ENCODE results near the gene INO80. TPM values are rescaled to one million over a fixed set of nuclear protein-coding genes. Genes with fewer than 3 reads are reported as not detected.

Gene INO80
- total and polyA plus RNA-seq, 2 donors (not counting 1 experiment from before 2014, with no cell fraction given) = 5.7 to 34.0 TPM

GRCh38 chr15:40932649-40933516 is 183.2 kb downstream of the INO80 start:
- Histone ChIP-seq H4K20me1 (ENCODE audit: control insufficient read depth, extremely low read depth, insufficient read depth, low read length) (no peaks in the 10 kb centered on the region), H3K36me3 (ENCODE audit: control insufficient read depth, insufficient read depth, low read length) (no peaks in the 10 kb centered on the region), H3K9ac (ENCODE audit: insufficient read depth, low read length) (no peak overlapping the region), H3K9me3 (ENCODE audit: control insufficient read depth, insufficient read depth, low read depth, low read length) (no peaks in the 10 kb centered on the region), H3K27me3 (ENCODE audit: control insufficient read depth, insufficient read depth, low read length) (peaks cover 18% of the 10 kb centered on the region), H2AFZ (ENCODE audit: low read length) (no peak overlapping the region), H3K4me3 (replicated peaks in 1 of 4; ENCODE audit: control extremely low read depth in 1 of 4, insufficient read depth in 1 of 4, low read depth in 3 of 4, low read length in 4 of 4) (no peak overlapping the region), H3K4me2 (ENCODE audit: extremely low read depth, insufficient read depth, low read length) (no peak overlapping the region), H3K4me1 (ENCODE audit: control insufficient read depth, extremely low read depth, insufficient read depth, low read length) (peaks cover 17% of the 10 kb centered on the region), H3K79me2 (ENCODE audit: control insufficient read depth, insufficient read depth, low read length) (no peaks in the 10 kb centered on the region), H3K27ac (ENCODE audit: insufficient read depth, low read length) (no peak overlapping the region)
- DNase-seq (ENCODE audit: low read depth in 2 of 2) = no peak
- no peak for TF ChIP-seq EZH2 (IDR thresholded peaks at IDR 0.05; ENCODE audit: low read length, missing control alignments)
- no peak for TF ChIP-seq CTCF (conservative IDR thresholded peaks at IDR 0.05 in 1 of 2, IDR thresholded peaks at IDR 0.05 in 1 of 2; ENCODE audit: low read depth in 1 of 2, low read length in 2 of 2)

GRCh38 chr15:40932156-40932555 is 183.9 kb downstream of the INO80 start:
- TF ChIP-seq CTCF (conservative IDR thresholded peaks at IDR 0.05 in 1 of 2, IDR thresholded peaks at IDR 0.05 in 1 of 2; ENCODE audit: low read depth in 1 of 2, low read length in 2 of 2) (no peak), EZH2 (IDR thresholded peaks at IDR 0.05; ENCODE audit: low read length, missing control alignments) (no peak)
- H3K4me2 ChIP-seq (ENCODE audit: extremely low read depth, insufficient read depth, low read length) = no peak overlapping the region

GRCh38 chr15:40931300-40932142 is 184.6 kb downstream of the INO80 start:
- Histone ChIP-seq H4K20me1 (ENCODE audit: control insufficient read depth, extremely low read depth, insufficient read depth, low read length) (no peaks in the 10 kb centered on the region), H3K4me1 (ENCODE audit: control insufficient read depth, extremely low read depth, insufficient read depth, low read length) (peaks cover 11% of the 10 kb centered on the region), H3K4me2 (ENCODE audit: extremely low read depth, insufficient read depth, low read length) (peak overlapping the region; percentile 8), H3K9ac (ENCODE audit: insufficient read depth, low read length) (no peak overlapping the region), H3K36me3 (ENCODE audit: control insufficient read depth, insufficient read depth, low read length) (no peaks in the 10 kb centered on the region), H3K9me3 (ENCODE audit: control insufficient read depth, insufficient read depth, low read depth, low read length) (no peaks in the 10 kb centered on the region), H3K4me3 (replicated peaks in 1 of 4; ENCODE audit: control extremely low read depth in 1 of 4, insufficient read depth in 1 of 4, low read depth in 3 of 4, low read length in 4 of 4) (no peak overlapping the region), H3K79me2 (ENCODE audit: control insufficient read depth, insufficient read depth, low read length) (no peaks in the 10 kb centered on the region), H3K27ac (ENCODE audit: insufficient read depth, low read length) (no peak overlapping the region), H3K27me3 (ENCODE audit: control insufficient read depth, insufficient read depth, low read length) (peaks cover 30% of the 10 kb centered on the region), H2AFZ (ENCODE audit: low read length) (no peak overlapping the region)
- no peak for DNase-seq (ENCODE audit: low read depth in 2 of 2)
- no peak for TF ChIP-seq CTCF (conservative IDR thresholded peaks at IDR 0.05 in 1 of 2, IDR thresholded peaks at IDR 0.05 in 1 of 2; ENCODE audit: low read depth in 1 of 2, low read length in 2 of 2)
- TF ChIP-seq EZH2 (IDR thresholded peaks at IDR 0.05; ENCODE audit: low read length, missing control alignments) = no peak

More at GRCh38 chr15:40932156-40932555, 183.9 kb downstream of the INO80 start:
- Histone ChIP-seq H4K20me1 (ENCODE audit: control insufficient read depth, extremely low read depth, insufficient read depth, low read length) (no peaks in the 10 kb centered on the region), H3K4me1 (ENCODE audit: control insufficient read depth, extremely low read depth, insufficient read depth, low read length) (peaks cover 15% of the 10 kb centered on the region), H3K4me3 (replicated peaks in 1 of 4; ENCODE audit: control extremely low read depth in 1 of 4, insufficient read depth in 1 of 4, low read depth in 3 of 4, low read length in 4 of 4) (no peak overlapping the region), H3K27ac (ENCODE audit: insufficient read depth, low read length) (no peak overlapping the region), H3K9ac (ENCODE audit: insufficient read depth, low read length) (no peak overlapping the region), H2AFZ (ENCODE audit: low read length) (no peak overlapping the region), H3K36me3 (ENCODE audit: control insufficient read depth, insufficient read depth, low read length) (no peaks in the 10 kb centered on the region), H3K27me3 (ENCODE audit: control insufficient read depth, insufficient read depth, low read length) (peaks cover 23% of the 10 kb centered on the region), H3K9me3 (ENCODE audit: control insufficient read depth, insufficient read depth, low read depth, low read length) (no peaks in the 10 kb centered on the region), H3K79me2 (ENCODE audit: control insufficient read depth, insufficient read depth, low read length) (no peaks in the 10 kb centered on the region)
- no peak for DNase-seq (ENCODE audit: low read depth in 2 of 2)

All from fibroblast of lung (primary cell).